K562 (cell line): ENCODE data around the gene CRELD2. TPM values are rescaled to one million over a fixed set of nuclear protein-coding genes. Genes with fewer than 3 reads are reported as not detected.

ENCODE experiments used
- CBFA2T3 ChIP-seq: fragments of 450-650 bp; IDR thresholded peaks from 2 replicates; pipeline ENCODE4 v1.6.1; 2017
- CBX1 ChIP-seq: sonication (generic); IDR thresholded peaks from 2 replicates; pipeline ENCODE4 v1.6.1; 2016; ENCODE audit warnings: antibody characterized with exemption, low read depth, mild to moderate bottlenecking
- CHD1 ChIP-seq: fragments of 200-600 bp; sonication (generic); IDR thresholded peaks from one replicate; pipeline ENCODE4 v1.6.1; 2012; ENCODE audit warnings: mild to moderate bottlenecking, moderate library complexity, low read length, inconsistent platforms
- CREB1 ChIP-seq, 2 experiments: sonication (generic) in 1 of 2; formaldehyde crosslinking in 1 of 2; IDR thresholded peaks; 2 replicates each; pipeline versions ENCODE4 v1.6.1 to v1.8.0; 2012 to 2022; ENCODE audit warnings: inconsistent platforms in 1 of 2, mild to moderate bottlenecking in 1 of 2, missing genetic modification reagents in 1 of 2, moderate library complexity in 1 of 2
- HNRNPK ChIP-seq: fragments of 200-400 bp; formaldehyde crosslinking; IDR thresholded peaks from one replicate; pipeline ENCODE4 v1.6.1; 2018; ENCODE audit warnings: mild to moderate bottlenecking, low read depth, low read length; ENCODE audit not compliant: poor library complexity, severe bottlenecking
- KDM4B ChIP-seq, 2 experiments: fragments of 450-650 bp in 1 of 2; sonication (generic) in 1 of 2; IDR thresholded peaks; 2 replicates each; pipeline ENCODE4 v1.6.1; 2016 to 2017; ENCODE audit warnings: borderline replicate concordance in 2 of 2, antibody characterized with exemption in 1 of 2, low read depth in 1 of 2, mild to moderate bottlenecking in 1 of 2
- MEIS2 ChIP-seq: fragments of 450-650 bp; IDR thresholded peaks from 2 replicates; pipeline ENCODE4 v1.6.1; 2014; ENCODE audit warnings: mild to moderate bottlenecking; ENCODE audit not compliant: partially characterized antibody
- SIN3A ChIP-seq, 2 experiments: fragments of 150-350 bp in 1 of 2; IDR thresholded peaks; 2 replicates each; pipeline ENCODE4 v1.6.1; 2011 to 2016; ENCODE audit warnings: borderline replicate concordance in 2 of 2, low read depth in 2 of 2, low read length in 2 of 2, mild to moderate bottlenecking in 2 of 2, moderate library complexity in 2 of 2; ENCODE audit not compliant: control insufficient read depth in 1 of 2
- SMAD2 ChIP-seq: fragments of 150-350 bp; IDR thresholded peaks from 2 replicates; pipeline ENCODE4 v1.6.1; 2014; ENCODE audit warnings: low read depth, mild to moderate bottlenecking, low read length
- TCF3 ChIP-seq: sonication (generic); formaldehyde crosslinking; IDR thresholded peaks from 2 replicates; pipeline ENCODE4 v1.4.0; 2020; ENCODE audit warnings: mild to moderate bottlenecking, missing genetic modification reagents
- ZC3H11A ChIP-seq: IDR thresholded peaks from 2 replicates; pipeline ENCODE4 v1.6.1; 2012; ENCODE audit warnings: low read depth, low read length, improper control_type of control experiment
- ZNF165 ChIP-seq: fragments of 250-450 bp; sonication (Bioruptor Pico); IDR thresholded peaks from 2 replicates; pipeline ENCODE4 v1.4.0; 2020; ENCODE audit warnings: borderline replicate concordance
- ZNF347 ChIP-seq: fragments of 450-650 bp; formaldehyde crosslinking; IDR thresholded peaks from 2 replicates; pipeline ENCODE4 v1.4.0; 2020; ENCODE audit warnings: low read depth, mild to moderate bottlenecking, moderate library complexity
- polyA plus RNA-seq, 8 experiments: library from polyadenylated mRNA; depleted of rRNA in 4 of 8; stranded (reverse) in 5 of 8; unstranded in 3 of 8; fragments of >200 nt; fragmentation: Nextera tagmentation in 2 of 8; fragmentation: Illumina TruSeq in 1 of 8; extraction: Ambion mirVana in 2 of 8; extraction: Trizol in 1 of 8; gene quantifications; 2 replicates each; pipeline versions ENCODE4 v1.2.1 to v1.2.3, GENCODE V29; 2011 to 2014; ENCODE audit warnings: inconsistent platforms in 1 of 8, missing spikeins in 1 of 8
- total RNA-seq, 7 experiments: library from RNA; depleted of rRNA in 6 of 7; stranded (reverse); fragments of >200 nt in 6 of 7; fragmentation: Illumina TruSeq in 2 of 7; extraction: Trizol in 2 of 7; gene quantifications; 2 replicates each; pipeline versions ENCODE4 v1.2.1 to v1.2.3, GENCODE V29; 2011 to 2021; ENCODE audit warnings: low replicate concordance in 1 of 7
- TF ChIP-seq, protein P1 (sequence below), 2 experiments: IDR thresholded peaks; 2 replicates each; pipeline ENCODE4 v1.6.1; 2012; ENCODE audit warnings: improper control_type of control experiment in 2 of 2, low read depth in 2 of 2, low read length in 2 of 2, borderline replicate concordance in 1 of 2
- TF ChIP-seq, protein P2 (sequence below): sonication (generic); formaldehyde crosslinking; IDR thresholded peaks from 2 replicates; pipeline ENCODE4 v1.8.0; 2022; ENCODE audit warnings: mild to moderate bottlenecking, missing genetic modification reagents
- TF ChIP-seq, protein P3 (sequence below): fragments of 450-650 bp; IDR thresholded peaks from 2 replicates; pipeline ENCODE4 v1.6.1; 2016; ENCODE audit warnings: low read depth, mild to moderate bottlenecking, moderate library complexity
- TF ChIP-seq, protein P4 (sequence below): fragments of 450-650 bp; IDR thresholded peaks from 2 replicates; pipeline ENCODE4 v1.6.1; 2016; ENCODE audit warnings: missing biosample characterization, missing genetic modification characterization

CRELD2 gene
- total and polyA plus RNA-seq, 9 of the 15 experiments (the other 6 are each of a cell fraction or from before 2014, with no cell fraction given), result 0.96 to 25.3 (median 8.8) TPM

DNA sequence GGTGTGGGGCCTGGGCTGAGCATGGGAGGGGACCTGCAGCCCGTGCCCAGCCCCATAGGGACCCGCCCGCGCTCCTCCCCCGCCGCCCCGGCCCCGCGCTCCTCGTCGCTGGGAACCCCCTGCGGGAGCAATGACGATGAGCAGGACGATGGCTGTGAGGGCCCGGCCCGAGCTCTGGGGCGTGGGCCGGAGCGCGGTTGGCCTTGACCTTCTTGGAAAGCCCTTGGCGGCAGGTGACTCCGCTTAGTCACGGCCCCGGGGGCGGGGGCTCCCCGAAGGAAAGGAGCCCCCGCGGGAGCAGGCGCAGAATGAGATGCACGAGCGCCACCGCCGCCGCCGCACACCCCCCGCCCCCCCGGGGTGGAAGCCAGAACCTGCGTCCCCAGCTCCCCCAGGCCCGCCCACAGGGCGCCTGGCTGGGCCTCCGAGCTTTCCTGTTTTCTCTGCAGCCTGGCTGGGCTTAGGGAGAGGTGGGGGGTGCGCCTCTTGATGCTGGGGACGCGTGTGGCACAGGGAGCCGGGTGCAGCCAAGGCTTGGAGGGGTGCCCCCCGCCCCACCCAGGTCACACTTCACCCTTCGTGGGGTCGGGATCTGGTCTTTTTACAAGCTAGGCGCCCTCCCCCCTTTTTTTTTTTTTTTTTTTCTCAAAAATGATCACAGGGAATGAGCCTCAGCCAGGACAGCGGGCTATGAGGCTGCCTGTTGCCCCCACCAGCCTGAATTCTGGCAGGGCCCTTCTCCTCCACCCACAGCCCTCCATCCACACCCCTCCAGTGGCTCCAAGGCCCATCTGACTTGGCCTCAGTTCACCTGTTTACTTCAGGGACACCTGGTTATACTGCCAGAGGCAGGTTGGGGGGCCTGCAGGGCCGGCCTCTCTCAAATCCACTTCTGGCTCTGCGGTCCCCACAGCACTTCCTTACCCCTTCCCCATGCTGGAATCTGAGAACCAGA, 17.9 kb downstream of the CRELD2 start (continued):
- TF ChIP-seq, protein P1, sequence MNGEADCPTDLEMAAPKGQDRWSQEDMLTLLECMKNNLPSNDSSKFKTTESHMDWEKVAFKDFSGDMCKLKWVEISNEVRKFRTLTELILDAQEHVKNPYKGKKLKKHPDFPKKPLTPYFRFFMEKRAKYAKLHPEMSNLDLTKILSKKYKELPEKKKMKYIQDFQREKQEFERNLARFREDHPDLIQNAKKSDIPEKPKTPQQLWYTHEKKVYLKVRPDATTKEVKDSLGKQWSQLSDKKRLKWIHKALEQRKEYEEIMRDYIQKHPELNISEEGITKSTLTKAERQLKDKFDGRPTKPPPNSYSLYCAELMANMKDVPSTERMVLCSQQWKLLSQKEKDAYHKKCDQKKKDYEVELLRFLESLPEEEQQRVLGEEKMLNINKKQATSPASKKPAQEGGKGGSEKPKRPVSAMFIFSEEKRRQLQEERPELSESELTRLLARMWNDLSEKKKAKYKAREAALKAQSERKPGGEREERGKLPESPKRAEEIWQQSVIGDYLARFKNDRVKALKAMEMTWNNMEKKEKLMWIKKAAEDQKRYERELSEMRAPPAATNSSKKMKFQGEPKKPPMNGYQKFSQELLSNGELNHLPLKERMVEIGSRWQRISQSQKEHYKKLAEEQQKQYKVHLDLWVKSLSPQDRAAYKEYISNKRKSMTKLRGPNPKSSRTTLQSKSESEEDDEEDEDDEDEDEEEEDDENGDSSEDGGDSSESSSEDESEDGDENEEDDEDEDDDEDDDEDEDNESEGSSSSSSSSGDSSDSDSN (IDR thresholded peaks at IDR 0.05; ENCODE audit: borderline replicate concordance in 1 of 2, low read depth in 2 of 2, low read length in 2 of 2), result peak; percentile 37 to 83; a peak in 2 of 4 replicates
- TF ChIP-seq TCF3 (CRISPR knock-in tag), result peak; percentile 10; the same call in 1 of the 2 replicates
- no peak for TF ChIP-seq ZC3H11A
- 0 out of 4 replicates have a peak, but pooled peaks of 1 of the 2 experiments have one; percentile 43 for TF ChIP-seq KDM4B (IDR thresholded peaks at IDR 0.05; ENCODE audit: borderline replicate concordance in 2 of 2, low read depth in 1 of 2)
- TF ChIP-seq, protein P2, sequence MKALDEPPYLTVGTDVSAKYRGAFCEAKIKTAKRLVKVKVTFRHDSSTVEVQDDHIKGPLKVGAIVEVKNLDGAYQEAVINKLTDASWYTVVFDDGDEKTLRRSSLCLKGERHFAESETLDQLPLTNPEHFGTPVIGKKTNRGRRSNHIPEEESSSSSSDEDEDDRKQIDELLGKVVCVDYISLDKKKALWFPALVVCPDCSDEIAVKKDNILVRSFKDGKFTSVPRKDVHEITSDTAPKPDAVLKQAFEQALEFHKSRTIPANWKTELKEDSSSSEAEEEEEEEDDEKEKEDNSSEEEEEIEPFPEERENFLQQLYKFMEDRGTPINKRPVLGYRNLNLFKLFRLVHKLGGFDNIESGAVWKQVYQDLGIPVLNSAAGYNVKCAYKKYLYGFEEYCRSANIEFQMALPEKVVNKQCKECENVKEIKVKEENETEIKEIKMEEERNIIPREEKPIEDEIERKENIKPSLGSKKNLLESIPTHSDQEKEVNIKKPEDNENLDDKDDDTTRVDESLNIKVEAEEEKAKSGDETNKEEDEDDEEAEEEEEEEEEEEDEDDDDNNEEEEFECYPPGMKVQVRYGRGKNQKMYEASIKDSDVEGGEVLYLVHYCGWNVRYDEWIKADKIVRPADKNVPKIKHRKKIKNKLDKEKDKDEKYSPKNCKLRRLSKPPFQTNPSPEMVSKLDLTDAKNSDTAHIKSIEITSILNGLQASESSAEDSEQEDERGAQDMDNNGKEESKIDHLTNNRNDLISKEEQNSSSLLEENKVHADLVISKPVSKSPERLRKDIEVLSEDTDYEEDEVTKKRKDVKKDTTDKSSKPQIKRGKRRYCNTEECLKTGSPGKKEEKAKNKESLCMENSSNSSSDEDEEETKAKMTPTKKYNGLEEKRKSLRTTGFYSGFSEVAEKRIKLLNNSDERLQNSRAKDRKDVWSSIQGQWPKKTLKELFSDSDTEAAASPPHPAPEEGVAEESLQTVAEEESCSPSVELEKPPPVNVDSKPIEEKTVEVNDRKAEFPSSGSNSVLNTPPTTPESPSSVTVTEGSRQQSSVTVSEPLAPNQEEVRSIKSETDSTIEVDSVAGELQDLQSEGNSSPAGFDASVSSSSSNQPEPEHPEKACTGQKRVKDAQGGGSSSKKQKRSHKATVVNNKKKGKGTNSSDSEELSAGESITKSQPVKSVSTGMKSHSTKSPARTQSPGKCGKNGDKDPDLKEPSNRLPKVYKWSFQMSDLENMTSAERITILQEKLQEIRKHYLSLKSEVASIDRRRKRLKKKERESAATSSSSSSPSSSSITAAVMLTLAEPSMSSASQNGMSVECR (CRISPR knock-in tag), result no peak
- 0 out of 4 replicates have a peak, but pooled peaks of 1 of the 2 experiments have one; percentile 17 for TF ChIP-seq SIN3A (IDR thresholded peaks at IDR 0.05; ENCODE audit: borderline replicate concordance in 2 of 2, control insufficient read depth in 1 of 2, low read depth in 2 of 2, low read length in 2 of 2)
- no peak for TF ChIP-seq CBFA2T3
- TF ChIP-seq, protein P3, sequence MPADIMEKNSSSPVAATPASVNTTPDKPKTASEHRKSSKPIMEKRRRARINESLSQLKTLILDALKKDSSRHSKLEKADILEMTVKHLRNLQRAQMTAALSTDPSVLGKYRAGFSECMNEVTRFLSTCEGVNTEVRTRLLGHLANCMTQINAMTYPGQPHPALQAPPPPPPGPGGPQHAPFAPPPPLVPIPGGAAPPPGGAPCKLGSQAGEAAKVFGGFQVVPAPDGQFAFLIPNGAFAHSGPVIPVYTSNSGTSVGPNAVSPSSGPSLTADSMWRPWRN, result peak; percentile 82
- TF ChIP-seq ZNF347 (CRISPR knock-in tag), result no peak
- TF ChIP-seq HNRNPK, result no peak
- TF ChIP-seq, protein P4, sequence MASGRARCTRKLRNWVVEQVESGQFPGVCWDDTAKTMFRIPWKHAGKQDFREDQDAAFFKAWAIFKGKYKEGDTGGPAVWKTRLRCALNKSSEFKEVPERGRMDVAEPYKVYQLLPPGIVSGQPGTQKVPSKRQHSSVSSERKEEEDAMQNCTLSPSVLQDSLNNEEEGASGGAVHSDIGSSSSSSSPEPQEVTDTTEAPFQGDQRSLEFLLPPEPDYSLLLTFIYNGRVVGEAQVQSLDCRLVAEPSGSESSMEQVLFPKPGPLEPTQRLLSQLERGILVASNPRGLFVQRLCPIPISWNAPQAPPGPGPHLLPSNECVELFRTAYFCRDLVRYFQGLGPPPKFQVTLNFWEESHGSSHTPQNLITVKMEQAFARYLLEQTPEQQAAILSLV (tag), result no peak
- TF ChIP-seq MEIS2, result peak; percentile 10
- TF ChIP-seq CBX1, result 0 out of 2 replicates have a peak, but pooled peaks have one; percentile 20
- no peak for TF ChIP-seq ZNF165
- TF ChIP-seq CREB1 (IDR thresholded peaks at IDR 0.05), result no peak
- TF ChIP-seq CREB1 (CRISPR knock-in tag; IDR thresholded peaks at IDR 0.05), result peak; percentile 46; the same call in 1 of the 2 replicates
- TF ChIP-seq SMAD2, result no peak
- no peak for TF ChIP-seq CHD1
